GM12878 (cell line): ENCODE results near the gene AGAP1. TPM values are rescaled to one million over a fixed set of nuclear protein-coding genes. Genes with fewer than 3 reads are reported as not detected.
A peak's percentile ranks its signal among the peaks of the same experiment; 100 is the strongest.

Experiments
- ATAC-seq: fragments of 200-7000 bp; cut with Tn5 transposase; 3 replicates; pipeline ENCODE4 v1.9.1; 2020; ENCODE audit warnings: mild to moderate bottlenecking, moderate library complexity
- BruUV-seq: library from RNA; stranded (reverse); fragments of 400-500 nt; replicated peaks from 2 replicates; lab custom pipeline; 2021; lab: Mats Ljungman, UMichigan
- CTCF ChIA-PET: fragments of 300-600 bp; sonication (Branson Sonifier 250); formaldehyde crosslinking; extraction: SDS; loops from one replicate; lab custom pipeline; 2021; ENCODE audit warnings: inconsistent platforms; lab: Yijun Ruan, JAX
- POLR2A ChIA-PET: fragments of 350-600 bp; formaldehyde crosslinking; extraction: SDS; loops from one replicate; lab custom pipeline; 2021; ENCODE audit warnings: inconsistent platforms; lab: Charles Lee
- RAD21 ChIA-PET: fragments of 300-600 bp; sonication (Branson Sonifier 250); formaldehyde crosslinking; loops from one replicate; lab custom pipeline; 2023; ENCODE audit warnings: antibody characterized with exemption; ENCODE audit not compliant: unreplicated experiment; lab: Charles Lee
- SMC1A ChIA-PET: fragments of 300-600 bp; sonication (Branson Sonifier 250); formaldehyde crosslinking; loops from one replicate; lab custom pipeline; 2023; ENCODE audit not compliant: unreplicated experiment, uncharacterized antibody; lab: Charles Lee
- DNase-seq: peaks from one replicate; pipeline ENCODE4 v3.0.0-alpha.2; 2011; ENCODE audit warnings: low read depth, low spot score
- FAIRE-seq: peaks from 3 replicates; lab custom pipeline; 2011; peaks lifted over from hg19 to GRCh38; lab: Jason Lieb, UNC
- H2AFZ ChIP-seq: 2 replicates; pipeline ENCODE4 v1.6.0; 2011; ENCODE audit warnings: low read depth, low read length, control low read depth; ENCODE audit not compliant: control insufficient read depth
- H3K27ac ChIP-seq: 2 replicates; pipeline ENCODE4 v1.5.1; 2011; ENCODE audit warnings: control low read depth; ENCODE audit not compliant: control insufficient read depth, insufficient read depth
- H3K27me3 ChIP-seq, 2 experiments: replicated peaks in 1 of 2; 2 replicates each; pipeline versions ENCODE4 v1.6.0 to v1.6.1; 2011; ENCODE audit warnings: low read length in 1 of 2; ENCODE audit not compliant: control insufficient read depth in 2 of 2, insufficient read depth in 2 of 2
- H3K36me3 ChIP-seq, 2 experiments: 2 replicates each; pipeline ENCODE4 v1.5.1; 2011; ENCODE audit warnings: low read length in 1 of 2; ENCODE audit not compliant: control insufficient read depth in 2 of 2, insufficient read depth in 2 of 2
- H3K4me1 ChIP-seq: 2 replicates; pipeline ENCODE4 v1.6.1; 2011; ENCODE audit warnings: mild to moderate bottlenecking, low read length, moderate library complexity, mixed read lengths; ENCODE audit not compliant: control insufficient read depth, insufficient read depth
- H3K4me2 ChIP-seq: 2 replicates; pipeline ENCODE4 v1.6.0; 2011; ENCODE audit warnings: control low read depth; ENCODE audit not compliant: control insufficient read depth, insufficient read depth
- H3K4me3 ChIP-seq: fragments of 200-600 bp; sonication (generic); 2 replicates; pipeline ENCODE4 v1.5.1; 2016
- H3K79me2 ChIP-seq: 2 replicates; pipeline ENCODE4 v1.6.0; 2011; ENCODE audit warnings: low read length; ENCODE audit not compliant: control insufficient read depth, insufficient read depth
- H3K9ac ChIP-seq: 2 replicates; pipeline ENCODE4 v1.8.0; 2011; ENCODE audit warnings: low read length, control low read depth, mixed read lengths; ENCODE audit not compliant: control insufficient read depth, insufficient read depth
- H3K9me3 ChIP-seq: replicated peaks from 3 replicates; pipeline ENCODE4 v1.5.1; 2011; ENCODE audit warnings: mild to moderate bottlenecking, low read length; ENCODE audit not compliant: control insufficient read depth, insufficient read depth
- H4K20me1 ChIP-seq: 2 replicates; pipeline ENCODE4 v1.6.0; 2011; ENCODE audit not compliant: control insufficient read depth, insufficient read depth
- CUX1 ChIP-seq: IDR thresholded peaks from 2 replicates; pipeline ENCODE4 v1.6.1; 2012; ENCODE audit warnings: improper control_type of control experiment, low read depth, low read length; ENCODE audit not compliant: insufficient replicate concordance
- WGBS: methylation state at CpG from one replicate; pipeline ENCODE4 v1.1.6; 2016; ENCODE audit warnings: low lambda C conversion rate; ENCODE audit not compliant: insufficient replicate concordance, insufficient coverage; ENCODE audit errors: missing lambda C conversion rate; 5-methylcytosine and 5-hydroxymethylcytosine counted together
- in situ Hi-C: fragments of 300-500 bp; cut with MboI; formaldehyde crosslinking; loops from 9 replicates; pipeline ENCODE4 v1.14.3; 2018; ENCODE audit warnings: mixed read lengths
- intact Hi-C: fragments of 100-400 bp; cut with micrococcal nuclease; formaldehyde crosslinking; loops from one replicate; pipeline ENCODE4 v1.14.2; 2022; ENCODE audit not compliant: unreplicated experiment
- polyA plus RNA-seq, 11 experiments: library from polyadenylated mRNA; depleted of rRNA in 4 of 11; unstranded in 6 of 11; stranded (reverse) in 5 of 11; fragments of >200 nt; fragmentation: Nextera tagmentation in 4 of 11; fragmentation: Illumina TruSeq in 1 of 11; extraction: Ambion mirVana in 4 of 11; extraction: Trizol in 1 of 11; gene quantifications; 1 replicate in 1 of 11; 2 replicates in 10 of 11; pipeline versions ENCODE4 v1.2.1 to v1.2.3, GENCODE V29; 2011 to 2016; ENCODE audit warnings: inconsistent platforms in 2 of 11, missing spikeins in 2 of 11, low read depth in 1 of 11
- total RNA-seq, 4 experiments: library from RNA; depleted of rRNA in 3 of 4; stranded (reverse); fragments of >200 nt in 3 of 4; fragmentation: Illumina TruSeq in 1 of 4; extraction: Trizol in 1 of 4; gene quantifications; 2 replicates each; pipeline versions ENCODE4 v1.2.1 to v1.2.3, GENCODE V29; 2013 to 2021
- TF ChIP-seq, protein P1 (sequence below): fragments of 450-650 bp; IDR thresholded peaks from 2 replicates; pipeline ENCODE4 v1.6.1; 2016; ENCODE audit warnings: mild to moderate bottlenecking, moderate library complexity, borderline replicate concordance
- TF ChIP-seq, protein P2 (sequence below): fragments of 150-350 bp; IDR thresholded peaks from 2 replicates; pipeline ENCODE4 v1.6.1; 2016; ENCODE audit warnings: low read depth, low read length

Gene AGAP1
- total and polyA plus RNA-seq, 10 of the 15 experiments (the other 5 are each of a cell fraction or from before 2014, with no cell fraction given), result 0.05 to 0.15 (median 0.06) TPM; not detected in 7

- no peaks in the 10 kb centered on the region for H3K79me2 ChIP-seq
- H3K4me1 ChIP-seq, result no peaks in the 10 kb centered on the region
- POLR2A ChIA-PET, result no interaction called here
- RAD21 ChIA-PET, result no interaction called here
- TF ChIP-seq, protein P1, sequence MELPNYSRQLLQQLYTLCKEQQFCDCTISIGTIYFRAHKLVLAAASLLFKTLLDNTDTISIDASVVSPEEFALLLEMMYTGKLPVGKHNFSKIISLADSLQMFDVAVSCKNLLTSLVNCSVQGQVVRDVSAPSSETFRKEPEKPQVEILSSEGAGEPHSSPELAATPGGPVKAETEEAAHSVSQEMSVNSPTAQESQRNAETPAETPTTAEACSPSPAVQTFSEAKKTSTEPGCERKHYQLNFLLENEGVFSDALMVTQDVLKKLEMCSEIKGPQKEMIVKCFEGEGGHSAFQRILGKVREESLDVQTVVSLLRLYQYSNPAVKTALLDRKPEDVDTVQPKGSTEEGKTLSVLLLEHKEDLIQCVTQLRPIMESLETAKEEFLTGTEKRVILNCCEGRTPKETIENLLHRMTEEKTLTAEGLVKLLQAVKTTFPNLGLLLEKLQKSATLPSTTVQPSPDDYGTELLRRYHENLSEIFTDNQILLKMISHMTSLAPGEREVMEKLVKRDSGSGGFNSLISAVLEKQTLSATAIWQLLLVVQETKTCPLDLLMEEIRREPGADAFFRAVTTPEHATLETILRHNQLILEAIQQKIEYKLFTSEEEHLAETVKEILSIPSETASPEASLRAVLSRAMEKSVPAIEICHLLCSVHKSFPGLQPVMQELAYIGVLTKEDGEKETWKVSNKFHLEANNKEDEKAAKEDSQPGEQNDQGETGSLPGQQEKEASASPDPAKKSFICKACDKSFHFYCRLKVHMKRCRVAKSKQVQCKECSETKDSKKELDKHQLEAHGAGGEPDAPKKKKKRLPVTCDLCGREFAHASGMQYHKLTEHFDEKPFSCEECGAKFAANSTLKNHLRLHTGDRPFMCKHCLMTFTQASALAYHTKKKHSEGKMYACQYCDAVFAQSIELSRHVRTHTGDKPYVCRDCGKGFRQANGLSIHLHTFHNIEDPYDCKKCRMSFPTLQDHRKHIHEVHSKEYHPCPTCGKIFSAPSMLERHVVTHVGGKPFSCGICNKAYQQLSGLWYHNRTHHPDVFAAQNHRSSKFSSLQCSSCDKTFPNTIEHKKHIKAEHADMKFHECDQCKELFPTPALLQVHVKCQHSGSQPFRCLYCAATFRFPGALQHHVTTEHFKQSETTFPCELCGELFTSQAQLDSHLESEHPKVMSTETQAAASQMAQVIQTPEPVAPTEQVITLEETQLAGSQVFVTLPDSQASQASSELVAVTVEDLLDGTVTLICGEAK, result peak; percentile 49; the same call in 1 of the 2 replicates
- no peak for TF ChIP-seq CUX1
- TF ChIP-seq, protein P2, sequence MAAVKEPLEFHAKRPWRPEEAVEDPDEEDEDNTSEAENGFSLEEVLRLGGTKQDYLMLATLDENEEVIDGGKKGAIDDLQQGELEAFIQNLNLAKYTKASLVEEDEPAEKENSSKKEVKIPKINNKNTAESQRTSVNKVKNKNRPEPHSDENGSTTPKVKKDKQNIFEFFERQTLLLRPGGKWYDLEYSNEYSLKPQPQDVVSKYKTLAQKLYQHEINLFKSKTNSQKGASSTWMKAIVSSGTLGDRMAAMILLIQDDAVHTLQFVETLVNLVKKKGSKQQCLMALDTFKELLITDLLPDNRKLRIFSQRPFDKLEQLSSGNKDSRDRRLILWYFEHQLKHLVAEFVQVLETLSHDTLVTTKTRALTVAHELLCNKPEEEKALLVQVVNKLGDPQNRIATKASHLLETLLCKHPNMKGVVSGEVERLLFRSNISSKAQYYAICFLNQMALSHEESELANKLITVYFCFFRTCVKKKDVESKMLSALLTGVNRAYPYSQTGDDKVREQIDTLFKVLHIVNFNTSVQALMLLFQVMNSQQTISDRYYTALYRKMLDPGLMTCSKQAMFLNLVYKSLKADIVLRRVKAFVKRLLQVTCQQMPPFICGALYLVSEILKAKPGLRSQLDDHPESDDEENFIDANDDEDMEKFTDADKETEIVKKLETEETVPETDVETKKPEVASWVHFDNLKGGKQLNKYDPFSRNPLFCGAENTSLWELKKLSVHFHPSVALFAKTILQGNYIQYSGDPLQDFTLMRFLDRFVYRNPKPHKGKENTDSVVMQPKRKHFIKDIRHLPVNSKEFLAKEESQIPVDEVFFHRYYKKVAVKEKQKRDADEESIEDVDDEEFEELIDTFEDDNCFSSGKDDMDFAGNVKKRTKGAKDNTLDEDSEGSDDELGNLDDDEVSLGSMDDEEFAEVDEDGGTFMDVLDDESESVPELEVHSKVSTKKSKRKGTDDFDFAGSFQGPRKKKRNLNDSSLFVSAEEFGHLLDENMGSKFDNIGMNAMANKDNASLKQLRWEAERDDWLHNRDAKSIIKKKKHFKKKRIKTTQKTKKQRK, result no peak
- SMC1A ChIA-PET, result no interaction called here
- H3K4me2 ChIP-seq, result no peak overlapping the region
- DNase-seq (no peak), FAIRE-seq (no peak), ATAC-seq (no peak)
- no TSS peak for BruUV-seq
- no peak overlapping the region for H3K4me3 ChIP-seq
- no peaks in the 10 kb centered on the region; the same call in 2 of the 3 replicates for H3K9me3 ChIP-seq
- WGBS, result 41% methylated on average over 5 of the region's 5 CpGs
- no peak overlapping the region for H3K27ac ChIP-seq
- in situ Hi-C loops, result no loop called here
- no peaks in the 10 kb centered on the region; a peak in 1 of 4 replicates for H3K27me3 ChIP-seq
- CTCF ChIA-PET, result no interaction called here
- H4K20me1 ChIP-seq, result no peaks in the 10 kb centered on the region
- H2AFZ ChIP-seq, result no peak overlapping the region
- intact Hi-C loops, result no loop called here
- H3K36me3 ChIP-seq, result no peaks in the 10 kb centered on the region
- H3K9ac ChIP-seq, result no peak overlapping the region
Observed at GRCh38 chr2:235626658-235627057, 132.8 kb downstream of the AGAP1 start.
